ENCODE measurements around the gene GNA12.

DNA sequence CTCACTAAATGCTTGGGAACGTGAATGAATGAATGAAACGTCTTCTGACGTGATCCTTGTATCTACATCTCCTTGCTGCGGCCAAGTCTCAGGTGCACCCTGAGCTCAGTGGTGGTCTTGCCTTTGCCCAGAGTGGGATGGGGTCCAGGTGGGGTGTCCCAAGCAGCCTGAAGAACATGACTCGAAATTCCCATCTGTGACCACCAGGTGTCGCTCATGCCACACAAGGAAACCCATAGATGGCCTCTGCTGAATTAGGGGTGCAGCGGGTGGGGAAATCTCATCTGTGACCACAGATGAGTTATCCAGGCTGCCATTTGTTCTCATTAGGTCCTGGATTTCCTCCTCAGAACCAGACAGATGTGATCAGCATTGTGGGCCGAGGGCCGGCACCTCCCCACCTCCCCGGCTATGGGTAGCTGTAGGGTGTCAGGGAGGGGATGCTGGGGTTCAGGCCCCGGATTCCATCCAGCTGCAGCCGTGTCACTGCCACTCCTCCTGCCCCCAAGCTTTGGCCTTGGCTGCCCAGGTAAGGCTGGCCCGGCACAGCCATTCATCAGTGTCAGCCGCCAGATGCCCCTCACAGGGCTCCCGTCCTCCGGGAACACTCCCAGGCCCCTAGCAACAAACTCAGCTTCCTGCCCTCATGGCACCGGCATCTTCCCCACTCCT is 21.0 kb upstream of the GNA12 start:
- TF ChIP-seq, protein P1, sequence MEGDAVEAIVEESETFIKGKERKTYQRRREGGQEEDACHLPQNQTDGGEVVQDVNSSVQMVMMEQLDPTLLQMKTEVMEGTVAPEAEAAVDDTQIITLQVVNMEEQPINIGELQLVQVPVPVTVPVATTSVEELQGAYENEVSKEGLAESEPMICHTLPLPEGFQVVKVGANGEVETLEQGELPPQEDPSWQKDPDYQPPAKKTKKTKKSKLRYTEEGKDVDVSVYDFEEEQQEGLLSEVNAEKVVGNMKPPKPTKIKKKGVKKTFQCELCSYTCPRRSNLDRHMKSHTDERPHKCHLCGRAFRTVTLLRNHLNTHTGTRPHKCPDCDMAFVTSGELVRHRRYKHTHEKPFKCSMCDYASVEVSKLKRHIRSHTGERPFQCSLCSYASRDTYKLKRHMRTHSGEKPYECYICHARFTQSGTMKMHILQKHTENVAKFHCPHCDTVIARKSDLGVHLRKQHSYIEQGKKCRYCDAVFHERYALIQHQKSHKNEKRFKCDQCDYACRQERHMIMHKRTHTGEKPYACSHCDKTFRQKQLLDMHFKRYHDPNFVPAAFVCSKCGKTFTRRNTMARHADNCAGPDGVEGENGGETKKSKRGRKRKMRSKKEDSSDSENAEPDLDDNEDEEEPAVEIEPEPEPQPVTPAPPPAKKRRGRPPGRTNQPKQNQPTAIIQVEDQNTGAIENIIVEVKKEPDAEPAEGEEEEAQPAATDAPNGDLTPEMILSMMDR (IDR thresholded peaks at IDR 0.05) = peak; percentile 74 to 90 (median 79)
- no peak for TF ChIP-seq POLR2A (IDR thresholded peaks at IDR 0.05)
